ENCODE measurements around the gene NKAP.
A peak's percentile ranks its signal among the peaks of the same experiment; 100 is the strongest.

The NKAP gene

DNA sequence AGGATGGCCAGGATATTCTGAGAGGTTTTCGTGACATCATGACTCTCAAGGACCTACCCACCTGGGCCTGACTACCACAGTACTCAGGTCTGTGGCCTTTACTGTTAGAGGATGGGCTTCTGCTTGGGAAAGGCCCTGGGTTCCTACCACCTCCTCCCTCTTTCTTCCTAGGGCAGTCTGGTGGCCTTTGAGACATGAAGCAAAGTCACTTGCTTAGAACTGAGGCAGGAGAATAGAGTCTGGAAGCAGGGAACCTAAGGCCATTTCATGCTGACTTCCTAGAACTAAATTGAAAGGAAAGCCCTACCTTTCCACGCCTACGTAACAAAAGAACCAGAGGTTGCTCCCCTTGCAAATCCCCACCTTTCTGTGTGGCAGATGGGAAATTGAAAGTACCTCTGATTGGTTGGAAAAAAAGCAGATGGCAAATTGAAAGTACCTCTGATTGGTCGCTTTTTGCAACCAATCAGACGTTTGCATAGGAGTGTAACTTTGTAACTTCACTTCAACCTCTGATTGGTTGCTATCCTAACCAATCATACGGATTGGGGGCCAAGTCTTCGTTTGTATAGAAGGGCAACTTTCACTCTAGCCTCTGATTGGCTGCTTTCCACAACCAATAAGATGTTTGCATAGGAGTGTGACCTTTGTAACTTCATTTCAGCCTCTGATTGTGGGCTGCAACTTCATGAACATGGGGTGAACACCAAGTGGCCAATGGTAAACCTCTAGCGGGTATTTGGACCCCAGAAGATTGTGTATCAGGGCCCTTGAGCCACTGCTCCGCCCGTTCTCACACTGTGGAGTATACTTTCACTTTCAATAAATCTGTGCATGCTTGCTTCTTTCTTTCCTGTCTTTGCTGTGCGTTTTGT, 57.8 kb downstream of the NKAP start:
- H3K27ac ChIP-seq (replicated peaks) = no peak overlapping the region
- no peak for DNase-seq (ENCODE audit: low read depth in 1 of 2, low spot score in 1 of 2)
- TF ChIP-seq, protein P1, sequence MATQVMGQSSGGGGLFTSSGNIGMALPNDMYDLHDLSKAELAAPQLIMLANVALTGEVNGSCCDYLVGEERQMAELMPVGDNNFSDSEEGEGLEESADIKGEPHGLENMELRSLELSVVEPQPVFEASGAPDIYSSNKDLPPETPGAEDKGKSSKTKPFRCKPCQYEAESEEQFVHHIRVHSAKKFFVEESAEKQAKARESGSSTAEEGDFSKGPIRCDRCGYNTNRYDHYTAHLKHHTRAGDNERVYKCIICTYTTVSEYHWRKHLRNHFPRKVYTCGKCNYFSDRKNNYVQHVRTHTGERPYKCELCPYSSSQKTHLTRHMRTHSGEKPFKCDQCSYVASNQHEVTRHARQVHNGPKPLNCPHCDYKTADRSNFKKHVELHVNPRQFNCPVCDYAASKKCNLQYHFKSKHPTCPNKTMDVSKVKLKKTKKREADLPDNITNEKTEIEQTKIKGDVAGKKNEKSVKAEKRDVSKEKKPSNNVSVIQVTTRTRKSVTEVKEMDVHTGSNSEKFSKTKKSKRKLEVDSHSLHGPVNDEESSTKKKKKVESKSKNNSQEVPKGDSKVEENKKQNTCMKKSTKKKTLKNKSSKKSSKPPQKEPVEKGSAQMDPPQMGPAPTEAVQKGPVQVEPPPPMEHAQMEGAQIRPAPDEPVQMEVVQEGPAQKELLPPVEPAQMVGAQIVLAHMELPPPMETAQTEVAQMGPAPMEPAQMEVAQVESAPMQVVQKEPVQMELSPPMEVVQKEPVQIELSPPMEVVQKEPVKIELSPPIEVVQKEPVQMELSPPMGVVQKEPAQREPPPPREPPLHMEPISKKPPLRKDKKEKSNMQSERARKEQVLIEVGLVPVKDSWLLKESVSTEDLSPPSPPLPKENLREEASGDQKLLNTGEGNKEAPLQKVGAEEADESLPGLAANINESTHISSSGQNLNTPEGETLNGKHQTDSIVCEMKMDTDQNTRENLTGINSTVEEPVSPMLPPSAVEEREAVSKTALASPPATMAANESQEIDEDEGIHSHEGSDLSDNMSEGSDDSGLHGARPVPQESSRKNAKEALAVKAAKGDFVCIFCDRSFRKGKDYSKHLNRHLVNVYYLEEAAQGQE (IDR thresholded peaks at IDR 0.05; ENCODE audit: insufficient replicate concordance, low read depth) = no peak
- no peak for TF ChIP-seq POLR2AphosphoS5 (IDR thresholded peaks at IDR 0.05; ENCODE audit: low read depth)
- TF ChIP-seq SPI1 (IDR thresholded peaks at IDR 0.05; ENCODE audit: borderline replicate concordance, low read depth) = no peak
- no peak for TF ChIP-seq GABPA (IDR thresholded peaks at IDR 0.05; ENCODE audit: low read depth)
- TF ChIP-seq, protein P2, sequence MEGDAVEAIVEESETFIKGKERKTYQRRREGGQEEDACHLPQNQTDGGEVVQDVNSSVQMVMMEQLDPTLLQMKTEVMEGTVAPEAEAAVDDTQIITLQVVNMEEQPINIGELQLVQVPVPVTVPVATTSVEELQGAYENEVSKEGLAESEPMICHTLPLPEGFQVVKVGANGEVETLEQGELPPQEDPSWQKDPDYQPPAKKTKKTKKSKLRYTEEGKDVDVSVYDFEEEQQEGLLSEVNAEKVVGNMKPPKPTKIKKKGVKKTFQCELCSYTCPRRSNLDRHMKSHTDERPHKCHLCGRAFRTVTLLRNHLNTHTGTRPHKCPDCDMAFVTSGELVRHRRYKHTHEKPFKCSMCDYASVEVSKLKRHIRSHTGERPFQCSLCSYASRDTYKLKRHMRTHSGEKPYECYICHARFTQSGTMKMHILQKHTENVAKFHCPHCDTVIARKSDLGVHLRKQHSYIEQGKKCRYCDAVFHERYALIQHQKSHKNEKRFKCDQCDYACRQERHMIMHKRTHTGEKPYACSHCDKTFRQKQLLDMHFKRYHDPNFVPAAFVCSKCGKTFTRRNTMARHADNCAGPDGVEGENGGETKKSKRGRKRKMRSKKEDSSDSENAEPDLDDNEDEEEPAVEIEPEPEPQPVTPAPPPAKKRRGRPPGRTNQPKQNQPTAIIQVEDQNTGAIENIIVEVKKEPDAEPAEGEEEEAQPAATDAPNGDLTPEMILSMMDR (IDR thresholded peaks at IDR 0.05; ENCODE audit: insufficient read depth, low read length) = no peak
- no peaks in the 10 kb centered on the region for H3K27me3 ChIP-seq (ENCODE audit: insufficient read depth, poor library complexity, severe bottlenecking)
- H3K4me3 ChIP-seq (replicated peaks; ENCODE audit: insufficient read depth, low read length) = no peak overlapping the region

DNA sequence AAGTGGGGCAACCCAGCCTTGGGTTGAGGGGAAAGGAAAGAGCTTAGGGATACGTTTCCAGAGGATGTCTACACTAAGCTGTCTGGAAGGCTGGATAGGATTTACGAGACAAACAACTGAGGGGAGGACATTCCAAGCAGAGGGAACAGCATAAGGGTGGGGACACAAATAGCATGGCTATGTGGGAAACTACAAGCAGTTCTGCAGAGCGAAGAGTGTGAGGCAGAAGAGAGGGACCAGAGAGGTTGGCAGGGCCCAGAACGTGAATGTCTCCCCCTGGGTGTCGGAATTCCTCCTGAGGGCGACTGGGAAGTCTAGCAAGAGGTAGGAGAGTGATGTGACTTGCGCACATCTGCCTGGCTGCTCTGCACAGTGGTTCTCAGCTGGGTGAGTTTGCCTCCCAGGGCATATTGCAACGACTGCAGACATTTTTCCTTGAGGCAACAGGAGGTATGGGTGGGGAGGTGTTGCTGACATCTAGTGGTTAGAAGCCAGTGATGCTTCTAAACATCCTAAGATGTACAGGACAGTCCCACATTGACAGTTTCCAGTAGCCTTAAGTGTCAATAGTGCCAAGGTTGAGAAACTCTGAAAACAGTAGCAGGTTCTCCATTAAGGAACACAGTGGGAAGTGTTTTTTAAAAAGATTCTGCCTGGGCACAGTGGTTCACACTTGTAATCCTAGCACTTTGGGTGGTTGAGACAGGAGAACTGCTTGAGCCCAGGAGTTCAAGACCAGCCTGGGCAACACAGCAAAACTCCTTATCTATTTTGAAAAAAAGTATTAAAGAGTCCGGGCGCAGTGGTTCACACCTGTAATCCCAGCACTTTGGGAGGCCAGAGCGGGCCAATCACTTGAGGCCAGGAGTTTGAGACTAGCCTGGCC, 62.8 kb downstream of the NKAP start:
- H3K27ac ChIP-seq (replicated peaks) = no peak overlapping the region
- DNase-seq (ENCODE audit: low read depth in 1 of 2, low spot score in 1 of 2) = peak; percentile 14 to 70
- H3K4me3 ChIP-seq (replicated peaks; ENCODE audit: insufficient read depth, low read length) = no peak overlapping the region
- TF ChIP-seq, protein P2 (IDR thresholded peaks at IDR 0.05; ENCODE audit: insufficient read depth, low read length) = peak; percentile 38
- TF ChIP-seq POLR2AphosphoS5 (IDR thresholded peaks at IDR 0.05; ENCODE audit: low read depth) = no peak
- TF ChIP-seq GABPA (IDR thresholded peaks at IDR 0.05; ENCODE audit: low read depth) = no peak
- no peaks in the 10 kb centered on the region for H3K27me3 ChIP-seq (ENCODE audit: insufficient read depth, poor library complexity, severe bottlenecking)

DNA sequence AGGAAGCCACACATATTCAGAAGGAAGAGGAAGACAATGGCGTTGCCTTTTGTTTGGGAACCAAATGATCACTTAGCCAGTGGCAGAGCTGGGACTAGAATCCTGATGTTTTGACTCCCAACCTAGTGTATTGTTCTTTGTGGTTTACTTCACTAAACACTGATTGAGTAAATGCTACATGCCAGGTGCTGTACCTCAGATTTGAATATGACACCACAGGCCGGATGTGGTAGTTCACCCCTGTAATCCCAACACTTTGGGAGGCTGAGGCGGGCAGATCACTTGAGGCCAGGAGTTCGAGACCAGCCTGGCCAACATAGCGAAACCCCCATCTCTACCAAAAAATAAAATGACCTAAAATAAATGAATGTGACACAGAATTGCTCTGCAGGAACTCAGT, 63.5 kb downstream of the NKAP start:
- DNase-seq (ENCODE audit: low read depth in 1 of 2, low spot score in 1 of 2) = no peak
- H3K27ac ChIP-seq (replicated peaks) = no peak overlapping the region
- H3K4me3 ChIP-seq (replicated peaks; ENCODE audit: insufficient read depth, low read length) = no peak overlapping the region
- H3K27me3 ChIP-seq (ENCODE audit: insufficient read depth, poor library complexity, severe bottlenecking) = no peaks in the 10 kb centered on the region
- TF ChIP-seq, protein P2 (IDR thresholded peaks at IDR 0.05; ENCODE audit: insufficient read depth, low read length) = no peak
- no peak for TF ChIP-seq POLR2AphosphoS5 (IDR thresholded peaks at IDR 0.05; ENCODE audit: low read depth)
- TF ChIP-seq SPI1 (IDR thresholded peaks at IDR 0.05; ENCODE audit: borderline replicate concordance, low read depth) = peak; percentile 71; the same call in 1 of the 2 replicates

DNA sequence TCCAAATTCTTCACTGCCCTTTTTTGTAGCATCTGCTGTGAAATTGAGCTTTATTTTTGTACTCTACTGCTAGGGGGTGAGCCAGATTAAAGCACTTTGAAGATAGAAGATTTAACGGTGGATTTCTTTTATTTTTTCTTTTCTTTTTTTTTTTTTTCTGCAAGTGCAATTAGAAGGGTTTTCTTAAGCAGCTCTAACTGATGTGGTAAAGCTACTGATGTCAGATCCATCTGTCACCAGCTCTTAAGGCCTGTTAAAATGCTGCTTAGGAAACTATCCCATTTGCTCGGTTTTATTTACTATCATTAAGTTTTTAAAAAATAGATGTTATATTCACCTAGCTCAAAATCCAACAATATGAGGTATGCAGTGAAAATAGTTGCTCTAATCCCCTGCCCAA, 64.8 kb downstream of the NKAP start:
- TF ChIP-seq, protein P2 (IDR thresholded peaks at IDR 0.05; ENCODE audit: insufficient read depth, low read length) = no peak
- TF ChIP-seq SPI1 (IDR thresholded peaks at IDR 0.05; ENCODE audit: borderline replicate concordance, low read depth) = no peak
- no peak for TF ChIP-seq GABPA (IDR thresholded peaks at IDR 0.05; ENCODE audit: low read depth)
- TF ChIP-seq, protein P1 (IDR thresholded peaks at IDR 0.05; ENCODE audit: insufficient replicate concordance, low read depth) = no peak
- no peak for TF ChIP-seq POLR2AphosphoS5 (IDR thresholded peaks at IDR 0.05; ENCODE audit: low read depth)
- H3K4me3 ChIP-seq (replicated peaks; ENCODE audit: insufficient read depth, low read length) = no peak overlapping the region
- DNase-seq (ENCODE audit: low read depth in 1 of 2, low spot score in 1 of 2) = no peak
- H3K27ac ChIP-seq (replicated peaks) = no peak overlapping the region
- no peaks in the 10 kb centered on the region for H3K27me3 ChIP-seq (ENCODE audit: insufficient read depth, poor library complexity, severe bottlenecking)
